ENCODE results near the gene SNAP25. TPM values are rescaled to one million over a fixed set of nuclear protein-coding genes. Genes with fewer than 3 reads are reported as not detected.

SNAP25 gene
- total and polyA plus RNA-seq, 2 donors: 0.42 to 2.0 TPM

DNA sequence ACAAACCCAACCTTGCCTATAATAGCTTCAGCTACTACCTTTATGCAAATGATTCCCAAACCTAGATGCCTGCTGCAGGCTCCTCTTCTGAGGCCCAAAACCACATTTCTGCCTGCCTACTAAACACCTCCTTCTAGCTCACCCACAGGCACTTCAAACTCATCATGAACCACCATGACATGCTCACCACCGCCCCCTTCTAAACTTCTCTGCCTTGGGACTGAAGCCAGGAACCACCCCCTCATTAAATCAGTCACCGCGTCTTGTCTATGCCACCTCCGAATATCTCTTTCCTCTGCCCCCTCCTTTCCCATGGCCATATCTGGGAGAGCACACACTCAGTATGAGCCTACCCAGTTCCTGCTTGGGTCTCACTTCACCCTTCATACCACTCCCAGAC, 101.2 kb downstream of the SNAP25 start:
- H3K4me1 ChIP-seq (ENCODE audit: control insufficient read depth in 2 of 2, insufficient read depth in 2 of 2, low read length in 2 of 2): no peaks in the 10 kb centered on the region
- 92% methylated on average over 4 of the region's 4 CpGs for WGBS
- DNase-seq (ENCODE audit: low read depth in 6 of 9, low spot score in 9 of 9): no peak
- no peak overlapping the region for H3K27ac ChIP-seq (ENCODE audit: low read depth in 1 of 2, low read length in 1 of 2)
- no peaks in the 10 kb centered on the region for H3K9me3 ChIP-seq (ENCODE audit: control insufficient read depth in 2 of 2, insufficient read depth in 1 of 2, low read length in 1 of 2)
- no peaks in the 10 kb centered on the region for H3K27me3 ChIP-seq (ENCODE audit: control insufficient read depth in 2 of 2, insufficient read depth in 1 of 2, low read length in 1 of 2)
- no peak overlapping the region for H3K4me3 ChIP-seq (ENCODE audit: low read length in 2 of 2)
- H3K36me3 ChIP-seq (ENCODE audit: control insufficient read depth in 2 of 2, insufficient read depth in 2 of 2, low read length in 1 of 2): no peaks in the 10 kb centered on the region

DNA sequence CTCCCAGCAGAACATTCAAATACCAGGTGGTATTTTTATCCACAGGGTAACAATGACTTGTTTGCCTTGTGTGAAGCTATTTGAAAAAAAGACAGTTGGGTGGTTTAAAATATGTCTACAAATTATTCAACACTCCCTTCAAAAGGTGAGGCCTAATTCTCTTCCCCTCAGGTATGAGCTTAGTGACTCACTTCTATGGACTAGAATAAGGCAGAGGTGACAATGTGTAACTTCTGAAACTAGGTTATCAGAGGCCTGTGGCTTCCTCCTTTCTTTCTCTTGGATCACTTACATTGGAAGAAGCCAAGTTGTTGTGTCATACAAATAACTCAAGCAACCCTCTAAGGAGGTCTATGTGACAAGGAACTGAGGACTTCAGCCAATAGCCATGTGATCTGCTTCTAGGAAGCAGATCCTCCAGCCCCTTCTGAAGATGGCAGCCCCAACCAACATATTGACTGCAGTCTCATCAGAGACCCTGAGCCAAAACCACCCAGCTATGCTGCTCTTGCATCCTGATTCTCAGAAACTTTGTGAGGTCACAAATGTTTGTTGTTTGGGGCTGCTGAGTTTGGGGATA, 102.6 kb downstream of the SNAP25 start:
- Histone ChIP-seq H3K27ac (ENCODE audit: low read depth in 1 of 2, low read length in 1 of 2) (no peak overlapping the region), H3K27me3 (ENCODE audit: control insufficient read depth in 2 of 2, insufficient read depth in 1 of 2, low read length in 1 of 2) (no peaks in the 10 kb centered on the region), H3K36me3 (ENCODE audit: control insufficient read depth in 2 of 2, insufficient read depth in 2 of 2, low read length in 1 of 2) (no peaks in the 10 kb centered on the region), H3K4me3 (ENCODE audit: low read length in 2 of 2) (no peak overlapping the region), H3K9me3 (ENCODE audit: control insufficient read depth in 2 of 2, insufficient read depth in 1 of 2, low read length in 1 of 2) (no peaks in the 10 kb centered on the region), H3K4me1 (ENCODE audit: control insufficient read depth in 2 of 2, insufficient read depth in 2 of 2, low read length in 2 of 2) (no peaks in the 10 kb centered on the region)
- no peak for DNase-seq (ENCODE audit: low read depth in 6 of 9, low spot score in 9 of 9)

DNA sequence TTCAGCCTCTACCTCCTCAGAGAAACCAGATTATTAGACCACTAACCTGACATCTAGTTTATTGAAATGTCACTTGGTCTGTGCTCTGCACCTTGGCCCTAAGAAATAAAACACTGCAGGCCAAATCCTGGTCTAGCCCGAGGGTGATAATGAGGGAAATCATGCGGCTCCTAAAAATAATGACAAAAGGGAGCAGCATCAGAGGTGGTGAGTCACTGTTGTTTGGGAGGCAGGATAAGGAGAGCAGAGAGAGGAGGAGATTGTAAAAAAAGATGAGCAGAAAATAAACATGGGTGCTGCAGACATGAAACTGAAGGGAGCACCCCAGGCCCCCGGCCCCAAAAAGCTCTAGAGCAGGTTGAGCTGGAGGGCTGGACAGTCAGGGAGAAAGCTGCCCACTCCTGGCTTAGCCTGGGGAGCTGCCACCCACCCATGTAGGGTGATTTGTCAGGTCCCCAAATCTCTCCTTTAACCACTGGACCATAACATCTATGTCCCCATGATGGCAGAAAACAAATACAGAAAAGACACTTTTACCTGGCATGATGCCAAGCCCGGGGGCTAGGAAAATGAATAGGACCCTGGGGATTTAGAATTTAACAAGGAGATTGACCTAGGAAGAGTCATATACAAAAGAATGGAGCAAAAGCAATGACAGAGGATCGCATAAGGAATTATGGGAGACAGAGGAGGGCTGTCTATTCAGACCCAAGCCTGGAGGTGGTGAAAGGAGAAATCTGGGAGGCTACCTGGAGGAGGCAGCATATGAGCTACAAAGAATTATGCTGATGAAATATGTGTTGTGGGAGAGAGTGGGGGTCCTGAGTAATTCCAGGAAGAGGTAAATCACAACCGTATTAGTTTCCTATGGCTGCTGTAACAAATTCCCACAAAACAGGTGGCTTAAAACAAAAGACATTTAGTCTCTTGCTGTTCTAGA, 103.7 kb downstream of the SNAP25 start:
- Histone ChIP-seq H3K4me3 (ENCODE audit: low read length in 2 of 2) (no peak overlapping the region), H3K27ac (ENCODE audit: low read depth in 1 of 2, low read length in 1 of 2) (no peak overlapping the region), H3K4me1 (ENCODE audit: control insufficient read depth in 2 of 2, insufficient read depth in 2 of 2, low read length in 2 of 2) (no peaks in the 10 kb centered on the region), H3K9me3 (ENCODE audit: control insufficient read depth in 2 of 2, insufficient read depth in 1 of 2, low read length in 1 of 2) (no peaks in the 10 kb centered on the region), H3K36me3 (ENCODE audit: control insufficient read depth in 2 of 2, insufficient read depth in 2 of 2, low read length in 1 of 2) (no peaks in the 10 kb centered on the region), H3K27me3 (ENCODE audit: control insufficient read depth in 2 of 2, insufficient read depth in 1 of 2, low read length in 1 of 2) (no peaks in the 10 kb centered on the region)
- WGBS: 92% methylated on average over 6 of the region's 6 CpGs
- DNase-seq (ENCODE audit: low read depth in 6 of 9, low spot score in 9 of 9): no peak

DNA sequence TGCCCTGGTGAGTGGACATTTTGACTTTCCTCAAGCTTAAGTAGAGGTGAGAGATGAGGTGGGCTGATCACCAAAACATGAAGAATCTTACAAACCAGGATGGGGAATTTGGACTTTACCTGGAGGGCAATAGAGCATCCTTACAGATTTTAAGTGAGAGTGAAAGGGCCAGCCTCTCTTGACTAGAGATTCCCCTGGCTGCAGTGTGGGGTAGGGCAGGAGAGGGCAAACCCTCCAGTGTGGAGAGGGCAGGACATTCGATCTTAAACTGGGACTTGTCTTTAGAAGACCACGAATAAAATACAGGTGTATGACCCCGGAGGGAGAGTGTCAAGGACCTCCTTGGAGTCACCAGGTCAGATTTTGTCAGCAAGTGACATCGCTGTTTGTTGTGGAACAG, 105.1 kb downstream of the SNAP25 start:
- H3K9me3 ChIP-seq (ENCODE audit: control insufficient read depth in 2 of 2, insufficient read depth in 1 of 2, low read length in 1 of 2): no peaks in the 10 kb centered on the region
- no peak for DNase-seq (ENCODE audit: low read depth in 6 of 9, low spot score in 9 of 9)
- no peaks in the 10 kb centered on the region for H3K36me3 ChIP-seq (ENCODE audit: control insufficient read depth in 2 of 2, insufficient read depth in 2 of 2, low read length in 1 of 2)
- no peak overlapping the region for H3K4me3 ChIP-seq (ENCODE audit: low read length in 2 of 2)
- WGBS: 82% methylated on average over 4 of the region's 4 CpGs
- no peak overlapping the region for H3K27ac ChIP-seq (ENCODE audit: low read depth in 1 of 2, low read length in 1 of 2)
- no peaks in the 10 kb centered on the region for H3K27me3 ChIP-seq (ENCODE audit: control insufficient read depth in 2 of 2, insufficient read depth in 1 of 2, low read length in 1 of 2)
- H3K4me1 ChIP-seq (ENCODE audit: control insufficient read depth in 2 of 2, insufficient read depth in 2 of 2, low read length in 2 of 2): no peaks in the 10 kb centered on the region

- Histone ChIP-seq H3K36me3 (ENCODE audit: control insufficient read depth in 2 of 2, insufficient read depth in 2 of 2, low read length in 1 of 2) (no peaks in the 10 kb centered on the region), H3K4me3 (ENCODE audit: low read length in 2 of 2) (no peak overlapping the region), H3K4me1 (ENCODE audit: control insufficient read depth in 2 of 2, insufficient read depth in 2 of 2, low read length in 2 of 2) (no peaks in the 10 kb centered on the region), H3K9me3 (ENCODE audit: control insufficient read depth in 2 of 2, insufficient read depth in 1 of 2, low read length in 1 of 2) (no peaks in the 10 kb centered on the region), H3K27me3 (ENCODE audit: control insufficient read depth in 2 of 2, insufficient read depth in 1 of 2, low read length in 1 of 2) (no peaks in the 10 kb centered on the region), H3K27ac (ENCODE audit: low read depth in 1 of 2, low read length in 1 of 2) (no peak overlapping the region)
- WGBS: 89% methylated on average over 8 of the region's 8 CpGs
- no peak for DNase-seq (ENCODE audit: low read depth in 6 of 9, low spot score in 9 of 9)
These were observed 105.7 kb downstream of the SNAP25 start for GRCh38 chr20:10324198-10324847.

- Histone ChIP-seq H3K9me3 (ENCODE audit: control insufficient read depth in 2 of 2, insufficient read depth in 1 of 2, low read length in 1 of 2) (no peaks in the 10 kb centered on the region), H3K4me3 (ENCODE audit: low read length in 2 of 2) (no peak overlapping the region), H3K36me3 (ENCODE audit: control insufficient read depth in 2 of 2, insufficient read depth in 2 of 2, low read length in 1 of 2) (no peaks in the 10 kb centered on the region), H3K4me1 (ENCODE audit: control insufficient read depth in 2 of 2, insufficient read depth in 2 of 2, low read length in 2 of 2) (no peaks in the 10 kb centered on the region), H3K27me3 (ENCODE audit: control insufficient read depth in 2 of 2, insufficient read depth in 1 of 2, low read length in 1 of 2) (no peaks in the 10 kb centered on the region), H3K27ac (ENCODE audit: low read depth in 1 of 2, low read length in 1 of 2) (no peak overlapping the region)
- WGBS: 94% methylated on average over 4 of the region's 4 CpGs
- DNase-seq (ENCODE audit: low read depth in 6 of 9, low spot score in 9 of 9): no peak
These were observed 110.2 kb downstream of the SNAP25 start for GRCh38 chr20:10328897-10329255.

- DNase-seq (ENCODE audit: low read depth in 6 of 9, low spot score in 9 of 9): no peak
- H3K4me1 ChIP-seq (ENCODE audit: control insufficient read depth in 2 of 2, insufficient read depth in 2 of 2, low read length in 2 of 2): no peaks in the 10 kb centered on the region
- H3K9me3 ChIP-seq (ENCODE audit: control insufficient read depth in 2 of 2, insufficient read depth in 1 of 2, low read length in 1 of 2): no peaks in the 10 kb centered on the region
- no peaks in the 10 kb centered on the region for H3K36me3 ChIP-seq (ENCODE audit: control insufficient read depth in 2 of 2, insufficient read depth in 2 of 2, low read length in 1 of 2)
- no peak overlapping the region for H3K27ac ChIP-seq (ENCODE audit: low read depth in 1 of 2, low read length in 1 of 2)
- no peak overlapping the region for H3K4me3 ChIP-seq (ENCODE audit: low read length in 2 of 2)
- WGBS: 96% methylated on average over 4 of the region's 4 CpGs
- H3K27me3 ChIP-seq (ENCODE audit: control insufficient read depth in 2 of 2, insufficient read depth in 1 of 2, low read length in 1 of 2): no peaks in the 10 kb centered on the region
These were observed 110.9 kb downstream of the SNAP25 start for GRCh38 chr20:10329387-10330005.

DNA sequence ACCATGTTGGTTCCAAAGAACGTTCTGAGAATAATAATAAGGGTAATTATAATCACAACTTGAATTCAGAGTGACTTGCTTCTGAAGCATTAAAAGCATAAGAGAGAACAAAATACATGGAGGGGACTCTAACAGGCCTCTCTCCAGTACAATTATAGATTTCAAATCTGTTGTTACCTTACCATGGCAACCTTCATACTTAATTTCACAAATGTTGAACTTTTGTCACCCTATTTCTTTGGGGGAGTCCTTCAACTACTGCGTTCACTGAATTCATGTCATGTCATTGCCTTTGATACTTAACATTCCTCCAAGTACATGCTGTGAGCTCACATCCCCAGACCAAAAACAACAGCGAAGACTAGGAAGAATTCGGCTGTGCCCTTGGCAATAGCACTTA, 111.4 kb downstream of the SNAP25 start:
- Histone ChIP-seq H3K27me3 (ENCODE audit: control insufficient read depth in 2 of 2, insufficient read depth in 1 of 2, low read length in 1 of 2) (no peaks in the 10 kb centered on the region), H3K4me1 (ENCODE audit: control insufficient read depth in 2 of 2, insufficient read depth in 2 of 2, low read length in 2 of 2) (no peaks in the 10 kb centered on the region), H3K4me3 (ENCODE audit: low read length in 2 of 2) (no peak overlapping the region), H3K9me3 (ENCODE audit: control insufficient read depth in 2 of 2, insufficient read depth in 1 of 2, low read length in 1 of 2) (no peaks in the 10 kb centered on the region), H3K27ac (ENCODE audit: low read depth in 1 of 2, low read length in 1 of 2) (no peak overlapping the region), H3K36me3 (ENCODE audit: control insufficient read depth in 2 of 2, insufficient read depth in 2 of 2, low read length in 1 of 2) (no peaks in the 10 kb centered on the region)
- no peak for DNase-seq (ENCODE audit: low read depth in 6 of 9, low spot score in 9 of 9)
- WGBS: 96% methylated on average over 4 of the region's 4 CpGs
